Measurements from ENCODE around the gene KRTAP5-10.
A peak's percentile ranks its signal among the peaks of the same experiment; 100 is the strongest.
"Not testable (repeated sequence)": the region's sequence is repeated elsewhere in the genome, so short reads cannot be mapped to it uniquely, and the experiment has no call there.

The KRTAP5-10 gene

GRCh38 chr11:71542879-71543777 is 22.2 kb upstream of the KRTAP5-10 start:
- DNase-seq: peak; percentile 3 to 56

GRCh38 chr11:71543866-71544265 is 21.5 kb upstream of the KRTAP5-10 start:
- peak; percentile 67 to 92 for DNase-seq

GRCh38 chr11:71544525-71545214 is 20.7 kb upstream of the KRTAP5-10 start:
- no peak for DNase-seq

GRCh38 chr11:71545405-71545966 is 19.9 kb upstream of the KRTAP5-10 start:
- DNase-seq: no peak

- DNase-seq: no peak
These were observed 17.2 kb upstream of the KRTAP5-10 start, which contains the start of gene KRTAP5-9 for GRCh38 chr11:71548120-71548519. KRTAP5-9 (plus strand) TSS chr11:71548420; CDS start chr11:71548658, 238 bp downstream.

- no peak for DNase-seq
These were observed 16.6 kb upstream of the KRTAP5-10 start for GRCh38 chr11:71548716-71549151.

GRCh38 chr11:71551711-71552110 is 13.7 kb upstream of the KRTAP5-10 start:
- peak; percentile 53 to 88 for DNase-seq

- DNase-seq: no peak
These were observed 10.4 kb upstream of the KRTAP5-10 start for GRCh38 chr11:71554996-71555395.

GRCh38 chr11:71555508-71555907 is 9.9 kb upstream of the KRTAP5-10 start:
- DNase-seq: no peak

GRCh38 chr11:71556018-71556417 is 9.3 kb upstream of the KRTAP5-10 start:
- DNase-seq: no peak

- no peak for DNase-seq
These were observed 8.1 kb upstream of the KRTAP5-10 start for GRCh38 chr11:71557257-71557656.

- DNase-seq: no peak
These were observed 6.4 kb upstream of the KRTAP5-10 start for GRCh38 chr11:71558996-71559395.

GRCh38 chr11:71562120-71562519 is 3.2 kb upstream of the KRTAP5-10 start:
- DNase-seq: no peak

GRCh38 chr11:71563406-71563805 is 2.0 kb upstream of the KRTAP5-10 start:
- DNase-seq: peak; percentile 61 to 85

GRCh38 chr11:71564430-71564829 is 933 bp upstream of the KRTAP5-10 start:
- DNase-seq: no peak

GRCh38 chr11:71566081-71566620 is 788 bp downstream of the KRTAP5-10 start:
- DNase-seq: no peak

GRCh38 chr11:71566626-71567599 is 1.6 kb downstream of the KRTAP5-10 start:
- DNase-seq: not testable (repeated sequence)

- DNase-seq: not testable (repeated sequence)
These were observed 2.3 kb downstream of the KRTAP5-10 start for GRCh38 chr11:71567633-71568032.

GRCh38 chr11:71568704-71569349 is 3.5 kb downstream of the KRTAP5-10 start:
- peak in 1 of 2 donors; percentile 17 for DNase-seq

- not testable (repeated sequence) for DNase-seq
These were observed 5.9 kb downstream of the KRTAP5-10 start for GRCh38 chr11:71571101-71571850.
